NCI-H1048 (cell line): ENCODE measurements around the gene BICC1.
"Not testable (repeated sequence)": the region's sequence is repeated elsewhere in the genome, so short reads cannot be mapped to it uniquely, and the experiment has no call there.

Experiments used
- DNase-seq: peaks from one replicate; lab custom pipeline; 2025; lab: John Stamatoyannopoulos, UW

The BICC1 gene

DNA sequence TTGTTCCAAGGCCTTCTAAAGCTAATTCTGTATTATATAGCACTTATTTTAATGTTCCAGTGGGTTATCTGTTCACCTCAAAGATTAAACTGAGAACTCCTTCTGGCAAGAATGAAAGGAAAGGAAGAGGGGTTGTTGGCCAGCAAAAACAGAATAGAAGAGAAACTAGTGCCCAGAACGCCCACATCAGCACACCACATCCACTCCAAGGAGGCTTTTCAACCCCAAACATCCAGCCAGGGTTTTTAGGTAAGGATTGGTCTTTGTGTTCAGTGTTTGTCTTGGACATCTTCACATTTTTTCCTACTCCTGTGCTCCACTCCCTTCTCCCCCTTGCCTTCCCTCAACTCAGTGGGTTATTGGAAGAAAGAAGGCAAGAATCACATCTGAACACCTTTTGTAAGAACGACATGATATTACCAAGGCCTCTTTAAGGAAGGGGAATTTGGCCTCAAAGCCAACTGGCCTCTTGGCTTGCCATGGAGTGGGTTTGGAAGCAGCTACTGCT, 55.8 kb downstream of the BICC1 start:
- no peak for DNase-seq

DNA sequence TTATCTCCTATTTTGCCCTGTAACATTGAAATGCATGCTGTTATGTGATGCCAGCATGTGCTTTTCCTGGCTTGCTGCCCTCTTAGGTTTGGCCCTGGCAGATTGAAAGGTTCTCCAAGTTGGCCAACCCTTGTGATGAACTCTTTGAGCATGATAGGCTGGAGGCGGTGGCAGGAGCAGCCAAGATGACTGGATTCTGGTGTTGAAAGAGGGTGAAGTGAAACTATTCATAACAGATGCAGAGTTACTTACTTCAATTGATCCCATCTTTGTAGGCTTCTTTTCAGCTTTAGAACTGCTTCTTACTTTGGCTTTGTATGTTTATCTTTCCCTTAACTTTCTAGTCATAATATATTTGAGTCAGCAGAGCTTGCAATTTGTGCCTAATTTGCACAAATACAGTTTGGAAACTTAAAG, 57.6 kb downstream of the BICC1 start:
- DNase-seq = no peak

DNA sequence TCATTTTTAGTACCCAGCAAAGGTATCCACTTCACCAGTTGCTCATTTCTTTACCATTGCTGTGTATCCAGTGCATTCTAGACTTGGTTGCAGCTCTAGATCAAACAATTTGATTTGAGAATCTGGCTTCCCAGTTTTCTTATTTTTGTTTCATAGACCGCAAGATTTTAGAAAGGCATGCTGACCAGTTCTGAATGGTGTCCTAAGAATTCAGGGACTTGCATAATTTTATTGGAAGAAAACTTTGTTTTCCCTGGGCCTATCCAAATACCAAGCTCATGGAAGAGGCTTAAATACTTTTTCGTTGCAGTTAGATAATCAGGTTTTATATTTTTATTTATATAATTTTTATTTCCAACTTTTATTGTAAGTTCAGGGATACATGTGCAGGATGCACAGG, 58.3 kb downstream of the BICC1 start:
- no peak for DNase-seq

DNA sequence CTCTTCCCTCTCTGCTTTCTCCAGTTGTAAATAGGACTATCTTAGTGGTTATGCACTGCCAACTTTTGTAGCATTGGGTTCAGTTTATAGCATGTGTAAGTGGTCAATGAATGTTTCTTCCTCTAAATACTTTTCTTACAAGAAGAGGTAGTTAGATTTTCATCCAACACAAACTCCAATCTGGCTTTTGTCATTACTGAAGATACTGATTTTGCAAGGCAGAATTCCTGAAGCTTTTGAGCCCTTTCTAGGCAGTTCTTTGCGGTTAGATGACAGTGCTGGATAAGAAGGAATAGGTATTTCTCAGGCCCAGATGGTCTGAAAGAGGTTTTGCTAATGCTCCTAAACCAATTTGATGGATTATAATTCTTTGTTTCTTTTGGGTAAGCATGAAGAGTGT, 60.5 kb downstream of the BICC1 start:
- DNase-seq = no peak

DNA sequence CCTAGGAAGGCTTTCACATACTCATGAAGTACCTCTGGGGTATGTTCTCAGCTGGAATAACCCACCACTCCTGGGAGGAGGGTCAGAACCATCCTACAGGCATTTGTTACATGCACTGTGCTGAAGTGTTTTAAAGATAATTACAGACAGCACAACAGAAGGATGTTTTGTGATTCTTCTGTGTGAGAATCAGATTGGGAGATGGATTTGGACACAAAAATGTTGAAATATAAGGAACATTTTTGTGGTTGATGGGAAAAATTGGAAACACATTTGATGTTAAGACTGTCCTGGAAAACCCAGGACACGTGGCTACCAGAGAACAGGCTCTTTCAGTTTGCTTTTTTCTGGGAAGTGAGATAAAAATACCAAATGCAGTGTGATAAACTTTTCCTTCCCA, 61.4 kb downstream of the BICC1 start:
- no peak for DNase-seq

DNA sequence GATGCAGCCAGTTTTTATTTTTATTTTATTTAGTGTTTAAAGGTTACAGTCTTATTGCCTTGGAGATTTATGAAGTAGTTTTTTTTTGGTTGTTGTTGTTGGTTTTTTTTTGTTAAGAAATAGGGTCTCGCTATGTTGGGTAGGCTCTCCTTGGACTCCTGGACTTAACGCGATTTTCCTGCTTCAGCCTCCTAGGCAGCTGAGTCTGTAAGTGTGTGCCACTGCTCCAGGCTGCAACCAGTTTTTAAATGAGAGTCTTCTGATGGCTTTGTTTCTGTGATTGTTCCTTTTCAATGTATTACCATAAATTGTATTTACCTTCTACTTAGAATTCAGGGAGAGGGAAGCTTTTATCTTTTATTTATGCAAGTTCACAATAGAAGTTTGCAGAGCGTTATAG, 62.8 kb downstream of the BICC1 start:
- DNase-seq = no peak

DNA sequence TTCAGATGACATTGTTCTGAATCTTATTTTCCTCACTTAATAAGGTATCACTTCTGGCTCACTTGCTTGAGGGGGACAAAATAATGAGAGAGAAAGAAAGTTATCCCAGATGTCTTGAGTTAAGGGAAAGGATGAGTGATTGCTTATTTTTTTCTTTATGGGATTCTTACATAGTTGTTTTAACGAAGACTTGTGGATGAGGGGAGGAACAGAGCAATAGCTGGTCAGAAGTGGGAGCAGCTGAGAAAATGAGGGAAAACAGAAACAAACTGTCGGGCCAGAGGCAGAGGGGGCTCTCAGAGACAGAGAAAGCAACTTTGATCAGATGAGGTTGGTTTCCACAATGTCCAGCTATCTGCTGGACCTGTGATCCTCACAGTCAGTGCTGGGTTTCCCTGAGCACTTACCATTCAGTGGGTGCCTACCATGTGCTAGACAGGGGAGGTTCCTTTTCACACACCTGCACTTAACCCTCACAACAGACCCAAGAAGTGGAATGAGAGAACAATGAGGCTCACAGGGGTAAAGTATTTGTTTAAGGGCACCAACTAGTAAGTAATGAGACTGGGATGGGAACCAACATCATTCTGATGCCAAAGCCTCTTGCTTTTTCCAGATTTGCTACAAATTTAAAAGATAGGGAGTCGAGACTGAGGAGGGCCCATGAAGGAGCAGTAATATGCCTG, 64.2 kb downstream of the BICC1 start:
- DNase-seq = no peak

DNA sequence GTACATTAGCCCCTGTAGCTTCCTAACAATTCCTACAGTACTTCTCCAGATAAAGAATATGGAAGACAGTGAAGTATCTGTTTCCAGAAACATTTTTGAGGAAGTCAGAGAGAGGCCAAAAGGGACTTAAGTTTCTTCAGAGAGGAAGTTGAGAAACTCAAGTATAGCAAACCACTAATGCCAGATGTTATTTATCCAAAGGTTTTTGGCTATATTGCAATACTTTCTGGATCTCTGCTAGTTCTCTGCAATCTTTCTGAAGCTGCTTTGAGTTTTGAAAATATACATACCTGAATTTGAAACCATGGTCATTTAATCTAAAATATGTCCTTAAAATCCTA, 64.7 kb downstream of the BICC1 start:
- DNase-seq = no peak

DNA sequence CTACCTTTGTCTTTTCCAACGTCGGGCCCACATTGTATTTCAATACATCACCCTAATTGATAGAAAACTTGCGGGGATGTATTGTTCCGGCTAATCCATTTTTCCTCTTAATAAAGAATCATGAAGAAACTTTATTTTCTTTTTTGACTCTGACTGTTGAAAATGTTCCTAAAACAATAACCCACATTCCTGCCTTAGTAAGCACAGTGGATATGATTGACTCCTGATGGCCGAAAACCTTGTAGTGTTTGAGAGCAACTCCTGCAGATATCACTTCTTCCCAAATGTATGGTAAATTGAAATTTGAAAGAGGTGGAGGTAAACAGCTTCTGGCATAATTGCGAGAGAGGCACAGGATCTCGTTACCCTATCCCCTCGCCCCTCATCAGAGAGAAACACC, 65.7 kb downstream of the BICC1 start:
- DNase-seq = no peak

DNA sequence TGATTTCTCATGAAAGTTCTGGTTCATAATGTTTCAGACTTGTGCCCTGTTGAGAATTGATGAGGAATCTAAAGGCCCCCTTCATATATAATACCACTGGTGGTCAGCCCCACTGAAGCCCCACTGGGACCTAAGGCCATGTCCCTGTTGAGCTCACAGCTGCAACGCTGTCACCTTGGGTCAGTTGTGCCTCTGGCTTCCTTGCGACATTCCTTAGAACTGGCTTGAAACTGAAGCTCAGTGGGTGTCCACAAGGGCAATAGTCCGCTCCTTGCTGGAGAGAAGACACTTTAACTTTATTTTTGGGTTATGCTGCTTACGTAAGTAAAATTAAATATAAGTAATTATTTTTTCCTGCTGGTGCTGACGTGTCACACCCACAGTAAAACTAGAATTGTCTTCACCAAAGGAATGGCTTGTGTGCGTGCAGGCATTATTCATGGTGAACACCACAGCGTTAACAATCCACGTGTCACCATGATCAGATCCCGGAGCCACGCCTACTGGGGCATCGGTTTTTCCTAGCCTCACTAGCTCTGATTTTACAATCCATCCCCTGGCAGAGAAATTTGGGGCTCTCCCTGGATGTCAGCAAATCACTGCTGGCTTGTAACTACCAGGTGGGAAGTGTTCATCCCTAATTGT, 66.5 kb downstream of the BICC1 start:
- no peak for DNase-seq

DNA sequence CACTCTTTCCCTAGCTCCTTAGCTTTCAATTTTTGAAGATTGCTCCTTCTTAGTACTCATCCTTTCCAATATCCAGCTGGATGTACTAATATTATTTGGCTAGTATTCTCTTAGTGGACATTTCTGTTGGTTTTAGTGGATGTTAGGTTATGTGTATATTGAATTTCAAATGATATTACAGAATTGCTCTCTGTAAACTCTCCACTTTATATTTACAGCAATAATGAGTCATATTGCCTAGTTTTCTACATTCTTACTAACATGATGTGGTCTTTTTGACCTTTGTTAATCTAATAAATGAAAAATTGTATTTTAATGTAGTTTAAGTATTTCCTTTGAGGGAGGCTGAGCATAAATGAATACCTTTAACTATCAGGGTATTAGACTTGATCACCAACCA, 69.4 kb downstream of the BICC1 start:
- DNase-seq = no peak

DNA sequence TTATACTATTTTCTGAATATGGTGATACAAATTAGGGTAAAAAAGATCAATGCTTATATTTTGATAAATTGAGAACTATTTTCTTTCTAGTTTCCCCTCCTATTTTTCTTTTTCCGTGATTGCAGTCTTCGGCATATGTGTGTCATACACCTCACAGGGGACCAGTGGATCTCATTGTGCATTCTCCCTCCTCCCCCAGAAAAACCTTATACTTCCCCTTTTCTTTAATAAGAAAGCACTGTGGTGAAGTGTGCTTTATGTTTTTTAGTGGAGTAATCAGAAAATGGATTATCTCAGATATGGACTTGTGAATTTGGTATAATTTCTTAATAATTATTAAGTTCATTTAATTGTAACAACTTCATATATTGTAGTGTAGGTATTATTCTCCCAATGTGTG, 72.8 kb downstream of the BICC1 start:
- DNase-seq = no peak

DNA sequence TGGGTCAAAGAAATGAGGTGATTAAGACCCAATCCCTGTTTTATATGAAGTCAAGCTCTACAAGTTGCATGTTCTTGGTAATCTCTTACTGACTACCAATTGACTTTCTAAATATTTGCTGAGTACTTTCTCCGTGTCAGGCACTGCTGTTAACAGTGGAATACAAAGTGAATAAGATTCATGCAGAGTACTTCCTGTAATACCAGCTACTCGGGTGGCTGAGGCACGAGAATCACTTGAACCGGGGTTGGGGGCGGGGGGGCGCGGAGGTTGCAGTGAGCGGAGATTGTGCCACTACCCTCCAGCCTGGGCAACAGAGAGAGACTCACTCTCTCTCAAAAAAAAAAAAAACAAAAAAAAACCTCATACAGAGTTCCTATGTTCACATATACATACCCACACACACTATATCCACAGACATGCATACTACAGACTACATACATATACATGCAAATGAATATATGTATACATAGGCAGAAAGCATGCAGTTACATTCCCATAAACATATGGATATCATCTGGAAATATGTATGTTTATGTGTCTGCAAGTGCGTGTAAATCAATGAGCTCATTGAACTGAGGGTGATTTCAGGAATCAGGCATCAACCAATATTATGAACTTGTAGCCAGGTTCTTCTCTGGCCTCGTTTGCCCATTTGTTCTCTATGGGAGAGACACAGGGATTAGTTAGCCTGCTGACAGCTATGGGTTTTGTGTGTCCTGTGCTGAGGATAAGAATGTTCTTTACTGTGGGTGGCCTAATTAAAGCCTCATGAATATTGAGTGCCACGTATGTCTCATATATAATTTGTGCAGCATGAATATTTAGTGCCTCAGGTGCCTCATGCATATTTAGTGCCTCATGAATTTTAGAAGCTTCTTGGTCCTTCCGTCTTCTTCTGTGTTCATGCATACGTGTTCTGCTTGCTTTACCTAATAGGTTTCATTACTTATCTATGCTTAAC, 73.9 kb downstream of the BICC1 start:
- DNase-seq = no peak

DNA sequence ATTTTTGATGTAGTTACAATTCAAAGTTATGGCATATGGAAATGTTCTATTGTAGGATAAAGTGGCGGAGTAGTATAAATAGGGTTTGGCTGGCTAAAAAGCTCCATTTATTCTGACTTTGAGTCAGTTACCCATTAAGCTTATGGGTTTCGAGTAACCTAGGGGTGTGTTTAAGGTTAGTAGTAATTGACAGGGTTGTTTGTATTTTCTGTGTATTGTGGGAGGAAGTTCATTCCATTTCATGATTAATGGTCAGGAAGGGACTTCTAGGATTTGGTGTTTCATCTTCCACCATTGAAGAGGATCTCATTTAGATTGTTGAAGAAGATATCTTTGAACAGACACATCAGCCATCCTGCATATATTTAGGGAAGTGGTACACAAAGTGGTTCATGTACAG, 75.0 kb downstream of the BICC1 start:
- no peak for DNase-seq

DNA sequence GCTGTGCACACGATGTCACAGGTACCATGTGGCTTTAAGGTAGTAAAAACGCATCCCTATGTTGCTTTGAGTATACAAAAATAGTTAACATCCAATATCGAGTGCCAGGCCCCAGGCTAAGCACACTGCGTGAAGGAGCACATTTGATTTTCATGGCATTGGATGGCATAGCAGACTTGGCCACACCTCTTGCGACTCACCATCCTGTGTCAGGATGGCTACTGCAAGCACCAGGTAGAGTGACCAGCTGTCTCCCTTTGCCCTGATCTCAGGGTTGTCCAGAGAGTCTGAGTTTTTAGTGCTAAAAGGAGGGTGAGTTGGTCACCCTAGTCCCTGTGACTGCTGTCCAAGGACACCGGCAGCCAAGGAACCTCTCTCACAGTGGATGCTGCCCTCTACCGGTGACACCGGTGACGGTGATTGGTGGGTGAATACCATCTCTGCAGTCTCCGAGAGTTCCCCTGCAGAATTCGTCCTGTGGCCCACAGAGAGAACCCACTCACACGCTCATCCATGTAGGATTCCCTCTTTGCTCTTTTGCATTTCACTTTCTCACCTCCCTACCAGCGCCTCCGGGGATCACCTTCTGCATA, 76.1 kb downstream of the BICC1 start:
- no peak for DNase-seq

DNA sequence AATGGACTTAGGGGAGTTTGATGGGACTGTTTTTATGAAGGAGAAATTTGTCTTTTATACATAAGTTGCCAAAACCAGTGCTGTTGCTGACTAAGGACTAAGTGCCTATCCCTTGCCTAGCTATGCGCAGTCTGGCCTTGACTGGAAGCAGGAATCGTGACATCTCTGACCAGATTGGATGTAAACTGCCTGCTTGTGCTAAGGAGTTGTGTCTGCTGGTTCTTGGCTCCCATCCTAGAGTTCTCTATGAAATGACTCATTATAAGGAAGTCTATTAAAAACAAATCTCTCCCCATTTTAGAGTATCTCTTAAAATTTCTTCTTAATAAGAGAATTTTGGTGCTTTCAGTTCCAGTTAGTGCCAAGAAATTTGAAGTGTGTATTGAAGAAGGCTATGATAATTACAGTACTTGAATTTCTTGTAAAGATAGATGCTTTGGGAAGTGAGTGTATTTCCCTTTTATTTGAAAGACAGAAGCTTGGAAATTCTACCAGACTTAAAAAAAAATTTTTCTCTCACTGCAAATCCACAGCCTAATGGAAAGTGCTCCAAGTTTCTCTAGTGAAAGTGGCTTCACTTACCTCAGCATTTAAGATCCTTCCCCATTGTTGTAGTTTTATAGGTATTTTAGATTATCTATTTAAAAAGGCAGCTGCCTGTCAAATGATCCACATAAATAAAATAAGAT, 77.6 kb downstream of the BICC1 start:
- no peak for DNase-seq

DNA sequence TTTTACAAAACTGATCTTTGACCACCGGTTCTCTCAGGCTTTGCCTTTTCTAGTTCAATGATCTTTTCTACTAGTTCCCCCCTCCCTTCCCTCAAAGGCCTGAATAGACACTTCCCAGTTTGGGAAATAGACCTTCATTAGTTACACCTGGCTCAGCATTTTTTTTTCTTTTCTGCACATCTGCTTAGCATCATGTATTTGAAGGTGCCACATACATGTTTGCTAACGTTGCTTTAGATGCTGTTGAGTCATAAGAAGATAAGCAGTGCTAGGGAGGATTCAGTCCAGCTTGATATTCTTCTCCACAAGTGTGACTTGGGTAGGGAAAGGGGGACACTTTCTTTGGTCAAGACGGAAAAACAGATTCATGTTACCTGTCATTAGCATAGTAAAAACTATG, 78.3 kb downstream of the BICC1 start:
- no peak for DNase-seq

DNA sequence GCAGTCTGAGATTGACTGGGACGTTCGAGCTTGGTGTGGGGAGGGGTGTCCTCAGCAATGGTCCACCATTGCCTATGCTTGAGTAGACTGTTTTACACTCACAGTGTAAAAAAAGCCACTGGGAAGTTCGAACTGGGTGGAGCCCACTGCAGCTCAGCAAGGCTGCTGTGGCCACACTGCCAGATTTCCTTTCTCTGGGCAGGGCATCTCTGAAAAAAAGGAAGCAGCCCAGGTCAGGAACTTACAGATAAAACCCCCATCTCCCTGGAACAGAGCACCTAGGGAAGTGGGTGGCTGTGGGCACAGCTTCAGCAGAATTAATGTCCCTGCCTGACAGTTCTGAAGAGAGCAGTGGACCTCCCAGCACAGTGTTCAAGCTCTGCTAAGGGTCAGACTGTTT, 80.3 kb downstream of the BICC1 start:
- no peak for DNase-seq

DNA sequence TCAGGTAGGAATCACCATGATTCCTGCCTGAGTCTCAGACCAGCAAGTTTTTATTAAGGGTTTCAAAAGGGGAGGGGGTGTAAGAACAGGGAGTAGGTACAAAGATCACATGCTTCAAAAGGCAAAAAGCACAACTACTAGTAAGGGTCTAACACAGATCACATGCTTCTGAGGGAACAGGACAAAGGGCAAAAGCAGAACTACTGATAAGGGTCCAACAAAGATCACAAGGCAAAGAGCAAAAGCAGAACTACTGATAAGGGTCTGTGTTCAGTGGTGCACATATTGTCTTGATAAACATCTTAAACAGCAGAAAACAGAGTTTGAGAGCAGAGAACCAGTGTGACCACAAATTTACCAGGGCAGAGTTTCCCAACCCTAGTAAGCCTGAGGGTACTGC, 84.5 kb downstream of the BICC1 start:
- not testable (repeated sequence) for DNase-seq

DNA sequence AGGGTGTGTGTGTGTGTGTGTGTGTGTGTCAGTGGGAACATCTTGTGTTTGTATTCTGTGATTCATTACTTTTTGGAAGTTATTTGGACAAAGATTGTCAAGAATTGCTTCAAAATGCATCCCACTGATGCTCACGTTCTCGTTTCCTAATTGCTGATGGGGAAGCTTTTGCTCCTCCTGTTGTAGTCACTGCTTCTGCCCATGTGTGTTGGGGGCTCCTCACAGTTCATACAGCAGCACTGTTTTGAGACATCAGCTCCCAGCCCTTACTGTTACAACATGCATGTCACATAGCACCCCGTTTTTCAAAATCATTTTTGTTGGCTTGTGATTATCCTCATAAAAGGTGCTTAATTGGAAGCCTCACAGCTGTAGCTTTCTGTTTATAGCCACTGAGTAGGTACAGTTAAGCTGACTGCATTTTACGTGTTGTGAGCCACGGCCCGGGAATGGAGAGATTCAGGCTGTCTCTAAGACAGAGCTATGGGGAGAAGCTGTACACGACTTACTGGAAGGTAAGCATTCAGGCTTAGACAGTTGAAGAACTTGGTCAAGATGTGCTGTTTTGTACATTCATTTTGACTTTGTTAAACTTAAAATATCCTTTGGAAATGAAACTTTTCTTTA, 87.4 kb downstream of the BICC1 start:
- DNase-seq = no peak

DNA sequence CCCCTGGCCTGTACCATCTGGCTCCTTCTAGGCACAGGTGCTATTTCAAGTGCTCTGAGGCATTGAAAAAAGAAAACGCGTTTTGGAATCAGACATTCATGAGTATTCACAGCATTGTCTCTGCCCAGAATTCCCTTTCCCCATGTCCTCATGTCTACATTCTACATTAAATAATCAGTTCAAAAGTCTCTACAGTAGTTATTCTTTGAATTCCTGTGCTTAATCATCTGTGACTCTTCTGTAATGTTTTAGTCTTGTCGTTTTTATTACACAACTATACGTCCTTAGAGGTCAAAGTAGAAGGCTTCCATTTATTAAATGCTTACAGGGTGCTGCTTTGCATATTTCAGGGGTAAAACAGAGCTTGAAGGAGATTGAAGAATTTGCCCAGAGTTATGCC, 95.7 kb downstream of the BICC1 start:
- no peak for DNase-seq
